PC-9 (cell line): Measurements from ENCODE around the gene ANXA9.

Experiments used
- CTCF ChIP-seq: fragments of 200-600 bp; sonication (generic); conservative IDR thresholded peaks from 2 replicates; pipeline ENCODE4 v1.6.1; 2017; ENCODE audit warnings: mixed run types, antibody characterized with exemption, mild to moderate bottlenecking, moderate library complexity
- EZH2 ChIP-seq: fragments of 200-600 bp; sonication (generic); IDR thresholded peaks from 2 replicates; pipeline ENCODE4 v1.8.0; 2017; ENCODE audit warnings: antibody characterized with exemption, low read depth

DNA sequence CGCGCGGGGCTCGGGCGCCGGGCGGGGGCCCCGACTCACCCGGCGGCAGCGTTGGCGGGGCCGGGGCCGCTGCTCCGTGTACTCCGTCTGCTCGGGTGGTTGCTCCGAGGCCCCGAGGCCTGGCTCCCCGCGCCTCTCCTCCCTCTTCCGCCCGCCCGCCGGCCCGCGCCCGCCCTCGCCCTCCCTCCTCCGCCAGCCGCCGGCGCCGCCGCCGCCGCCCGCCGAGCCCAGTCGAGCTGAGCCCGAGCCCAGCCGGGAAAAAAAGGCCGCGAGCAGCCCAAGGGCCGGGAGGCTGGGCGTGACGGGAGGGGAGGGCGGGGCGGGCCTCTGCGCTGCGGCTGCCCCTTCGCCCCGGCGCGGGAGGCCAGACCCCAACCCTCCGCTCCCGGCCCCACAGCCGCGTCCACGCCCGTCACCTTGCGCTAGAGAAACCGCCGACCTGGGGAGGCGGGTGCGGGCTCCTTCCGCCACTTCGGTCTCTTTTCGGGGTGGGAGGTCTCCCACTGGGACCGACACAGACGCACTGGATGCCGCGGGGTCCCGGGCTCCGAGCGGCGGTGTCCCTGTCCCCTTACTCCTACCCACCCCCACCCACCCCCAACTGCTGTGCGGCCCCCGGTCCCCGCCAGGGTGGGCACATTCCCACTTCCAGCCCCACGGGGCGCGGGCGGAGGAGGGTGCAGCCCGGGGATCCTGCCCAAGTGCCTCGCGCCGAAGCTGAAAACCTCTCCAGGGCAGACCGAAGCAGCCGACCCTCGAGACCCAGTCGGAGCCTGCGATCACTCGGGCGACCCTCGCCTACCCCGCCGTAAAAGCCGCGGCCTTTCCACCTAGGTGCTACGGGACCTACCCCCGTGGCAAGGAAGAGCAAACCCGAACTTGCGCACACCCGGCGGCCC is 7.3 kb upstream of the ANXA9 start, which contains the start of gene CERS2:
- TF ChIP-seq CTCF (no peak), EZH2 (no peak)
